Fibroblast of the aortic adventitia (primary cell): ENCODE measurements around the gene RNASE4. TPM values are rescaled to one million over a fixed set of nuclear protein-coding genes. Genes with fewer than 3 reads are reported as not detected.
"Not testable (repeated sequence)": the region's sequence is repeated elsewhere in the genome, so short reads cannot be mapped to it uniquely, and the experiment has no call there.

Source experiments
- DNase-seq: peaks from one replicate; pipeline ENCODE4 v3.0.0-alpha.2; 2010; ENCODE audit warnings: low read depth
- H3K4me3 ChIP-seq: 2 replicates; pipeline ENCODE4 v1.5.1; 2011; ENCODE audit warnings: low read depth, mild to moderate bottlenecking, control low read depth, low read length, moderate library complexity
- total RNA-seq: library from RNA; depleted of rRNA; stranded (reverse); fragments of >200 nt; gene quantifications from 2 replicates; pipeline ENCODE4 v1.2.3, GENCODE V29; 2012; ENCODE audit warnings: low replicate concordance
- TF ChIP-seq, protein P1 (sequence below): IDR thresholded peaks from 2 replicates; pipeline ENCODE4 v1.5.1; 2011; ENCODE audit warnings: mild to moderate bottlenecking, low read length, control low read depth, inconsistent platforms; ENCODE audit not compliant: insufficient read depth

Gene RNASE4
- total RNA-seq, 1 donor: 24.1 TPM

DNA sequence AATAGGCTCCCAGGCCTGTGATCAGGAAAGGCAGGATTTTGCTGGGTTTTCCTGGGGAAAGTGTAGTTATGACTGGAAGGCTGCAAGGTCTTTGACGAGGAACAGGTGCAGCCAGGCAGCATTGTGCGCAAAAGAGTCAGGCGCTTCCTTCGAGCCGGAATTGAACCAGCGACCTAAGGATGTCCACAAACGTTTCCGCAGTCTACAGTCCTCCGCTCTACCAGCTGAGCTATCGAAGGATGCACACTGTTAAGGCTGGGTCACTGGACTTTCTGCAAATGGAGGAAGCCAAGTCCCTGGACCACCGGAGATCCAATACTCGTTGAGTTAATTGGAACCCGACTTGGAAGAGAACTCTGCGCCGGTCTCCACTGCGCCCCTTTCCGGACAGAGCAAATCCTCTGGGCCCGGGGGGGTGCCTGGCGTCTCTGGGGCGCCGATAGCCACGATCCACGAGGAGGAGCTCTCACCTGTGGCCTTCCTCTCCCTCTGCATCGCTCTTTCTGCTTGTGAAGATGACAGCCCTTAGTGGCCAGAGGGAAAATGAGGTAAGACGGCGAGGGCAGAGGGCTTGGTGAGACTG lies 24.5 kb upstream of the RNASE4 start:
- TF ChIP-seq, protein P1, sequence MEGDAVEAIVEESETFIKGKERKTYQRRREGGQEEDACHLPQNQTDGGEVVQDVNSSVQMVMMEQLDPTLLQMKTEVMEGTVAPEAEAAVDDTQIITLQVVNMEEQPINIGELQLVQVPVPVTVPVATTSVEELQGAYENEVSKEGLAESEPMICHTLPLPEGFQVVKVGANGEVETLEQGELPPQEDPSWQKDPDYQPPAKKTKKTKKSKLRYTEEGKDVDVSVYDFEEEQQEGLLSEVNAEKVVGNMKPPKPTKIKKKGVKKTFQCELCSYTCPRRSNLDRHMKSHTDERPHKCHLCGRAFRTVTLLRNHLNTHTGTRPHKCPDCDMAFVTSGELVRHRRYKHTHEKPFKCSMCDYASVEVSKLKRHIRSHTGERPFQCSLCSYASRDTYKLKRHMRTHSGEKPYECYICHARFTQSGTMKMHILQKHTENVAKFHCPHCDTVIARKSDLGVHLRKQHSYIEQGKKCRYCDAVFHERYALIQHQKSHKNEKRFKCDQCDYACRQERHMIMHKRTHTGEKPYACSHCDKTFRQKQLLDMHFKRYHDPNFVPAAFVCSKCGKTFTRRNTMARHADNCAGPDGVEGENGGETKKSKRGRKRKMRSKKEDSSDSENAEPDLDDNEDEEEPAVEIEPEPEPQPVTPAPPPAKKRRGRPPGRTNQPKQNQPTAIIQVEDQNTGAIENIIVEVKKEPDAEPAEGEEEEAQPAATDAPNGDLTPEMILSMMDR: no peak
- DNase-seq: no peak
- no peak overlapping the region for H3K4me3 ChIP-seq

DNA sequence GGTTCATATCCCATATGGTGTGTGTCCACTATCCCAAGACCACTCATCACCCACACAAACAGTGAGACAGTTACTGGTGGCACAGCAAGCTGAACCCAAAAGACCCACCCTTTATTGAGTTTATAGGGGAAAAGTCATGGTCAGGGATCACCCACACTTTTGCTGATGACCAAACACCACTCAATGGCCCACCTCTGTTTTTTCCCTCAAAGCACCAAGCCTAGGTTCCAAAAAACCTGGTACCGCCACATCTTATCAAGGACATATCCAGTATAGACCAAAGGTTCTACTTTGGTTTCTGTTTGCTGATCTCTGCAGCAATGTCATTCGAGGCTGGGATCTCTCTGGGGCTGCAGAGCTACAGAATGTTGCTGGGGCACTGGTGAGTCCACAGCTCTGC lies 23.2 kb upstream of the RNASE4 start:
- DNase-seq: no peak
- no peak overlapping the region for H3K4me3 ChIP-seq
- TF ChIP-seq, protein P1: no peak

DNA sequence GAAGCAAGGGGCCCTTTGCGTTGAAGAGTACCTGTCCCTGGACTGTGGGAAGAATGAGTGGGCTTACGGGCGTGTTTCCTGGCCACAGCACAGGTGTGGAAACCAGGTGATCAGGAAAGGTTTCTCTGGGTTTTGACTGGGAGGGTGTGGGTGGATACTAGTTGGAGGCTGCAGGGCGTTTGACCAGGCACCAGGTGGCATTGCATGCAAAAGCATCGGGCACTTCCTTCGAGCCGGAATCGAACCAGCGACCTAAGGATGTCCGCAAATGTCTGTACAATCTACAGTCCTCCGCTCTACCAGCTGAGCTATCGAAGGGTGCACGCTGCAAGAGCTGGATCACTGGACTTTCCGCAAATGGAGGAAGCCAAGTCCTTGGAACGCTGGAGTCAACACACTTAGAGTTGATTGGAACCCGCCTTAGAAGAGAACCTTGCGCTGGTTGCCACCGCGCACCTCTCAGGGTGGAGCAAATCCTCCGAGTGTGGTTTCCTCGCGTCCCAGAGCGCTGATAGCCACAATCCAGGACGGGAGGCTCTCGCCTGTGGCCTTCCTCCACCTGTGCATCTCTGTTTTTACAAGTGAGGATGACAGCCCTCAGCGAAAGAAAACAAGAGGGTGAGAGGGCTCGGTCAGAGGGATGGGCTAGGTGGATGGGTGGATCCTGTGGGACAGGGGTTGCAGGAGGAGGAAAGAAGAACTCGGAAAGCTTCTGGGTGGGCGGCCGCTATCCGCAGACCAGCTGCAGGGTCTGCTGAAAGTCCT lies 21.2 kb upstream of the RNASE4 start:
- TF ChIP-seq, protein P1: peak; percentile 51
- DNase-seq: peak; percentile 72
- peak overlapping the region; percentile 42 for H3K4me3 ChIP-seq

DNA sequence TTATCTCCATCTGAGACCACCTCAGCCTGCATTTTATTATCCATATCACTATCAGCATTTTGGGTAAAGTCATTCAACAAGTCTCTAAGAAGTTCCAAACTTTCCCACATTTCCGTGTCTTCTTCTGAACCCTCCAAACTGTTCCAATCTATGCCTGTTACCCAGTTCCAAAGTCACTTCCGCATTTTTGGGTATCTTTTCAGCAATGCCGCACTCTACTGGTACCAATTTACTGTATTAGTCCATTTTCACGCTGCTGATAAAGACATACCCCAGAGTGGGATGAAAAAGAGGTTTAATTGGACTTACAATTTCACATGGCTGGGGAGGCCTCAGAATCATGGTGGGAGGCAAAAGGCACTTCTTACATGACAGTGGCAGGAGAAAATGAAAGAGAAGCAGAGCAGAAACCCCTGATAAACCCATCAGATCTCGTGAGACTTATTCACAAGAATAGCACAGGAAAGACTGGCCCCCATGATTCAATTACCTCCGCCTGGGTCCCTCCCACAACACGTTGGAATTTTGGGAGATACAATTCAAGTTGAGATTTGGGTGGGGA lies 17.9 kb upstream of the RNASE4 start:
- H3K4me3 ChIP-seq, DNase-seq: not testable (repeated sequence)

DNA sequence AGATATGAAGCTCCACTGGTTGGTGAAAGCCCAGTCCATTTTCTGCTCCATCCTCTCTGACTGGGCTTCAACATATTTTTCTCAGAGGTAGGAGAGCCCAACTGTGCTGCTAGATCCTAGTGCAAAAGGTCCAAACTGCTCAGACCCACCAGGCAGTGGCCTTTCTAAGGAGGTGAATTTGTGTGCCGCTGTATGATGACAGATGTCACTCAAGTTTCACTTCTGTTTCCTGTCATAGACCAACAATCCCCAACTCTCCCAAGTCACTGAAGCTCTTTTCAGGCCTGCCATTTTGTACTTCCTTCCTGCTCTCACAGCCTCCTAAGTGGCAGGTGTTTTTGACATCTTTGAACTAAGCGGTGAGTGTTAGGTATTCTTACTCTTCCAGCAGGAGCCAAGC lies 16.4 kb upstream of the RNASE4 start:
- no peak overlapping the region for H3K4me3 ChIP-seq

DNA sequence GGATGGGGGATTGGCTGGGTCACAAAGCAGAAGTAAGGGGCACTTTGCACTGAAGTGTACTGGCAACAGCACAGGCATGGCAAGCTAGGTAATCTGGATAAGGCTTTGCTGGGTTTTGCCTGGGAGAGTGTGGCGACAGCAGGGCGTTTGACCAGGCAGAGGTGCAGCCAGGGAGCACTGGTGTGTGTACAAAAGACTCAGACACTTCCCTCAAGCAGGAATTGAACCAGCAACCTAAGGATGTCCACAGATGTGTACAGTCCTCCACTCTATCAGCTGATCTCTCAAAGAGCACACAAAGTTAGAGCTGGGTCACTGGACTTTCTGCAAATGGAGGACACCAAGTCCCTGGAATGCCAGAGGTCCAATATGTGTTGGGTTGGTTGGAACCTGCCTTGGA lies 15.4 kb upstream of the RNASE4 start:
- TF ChIP-seq, protein P1: no peak
- H3K4me3 ChIP-seq: no peak overlapping the region
- no peak for DNase-seq

More for the DNA sequence above, 16.4 kb upstream of the RNASE4 start:
- TF ChIP-seq, protein P1: no peak
- no peak for DNase-seq

DNA sequence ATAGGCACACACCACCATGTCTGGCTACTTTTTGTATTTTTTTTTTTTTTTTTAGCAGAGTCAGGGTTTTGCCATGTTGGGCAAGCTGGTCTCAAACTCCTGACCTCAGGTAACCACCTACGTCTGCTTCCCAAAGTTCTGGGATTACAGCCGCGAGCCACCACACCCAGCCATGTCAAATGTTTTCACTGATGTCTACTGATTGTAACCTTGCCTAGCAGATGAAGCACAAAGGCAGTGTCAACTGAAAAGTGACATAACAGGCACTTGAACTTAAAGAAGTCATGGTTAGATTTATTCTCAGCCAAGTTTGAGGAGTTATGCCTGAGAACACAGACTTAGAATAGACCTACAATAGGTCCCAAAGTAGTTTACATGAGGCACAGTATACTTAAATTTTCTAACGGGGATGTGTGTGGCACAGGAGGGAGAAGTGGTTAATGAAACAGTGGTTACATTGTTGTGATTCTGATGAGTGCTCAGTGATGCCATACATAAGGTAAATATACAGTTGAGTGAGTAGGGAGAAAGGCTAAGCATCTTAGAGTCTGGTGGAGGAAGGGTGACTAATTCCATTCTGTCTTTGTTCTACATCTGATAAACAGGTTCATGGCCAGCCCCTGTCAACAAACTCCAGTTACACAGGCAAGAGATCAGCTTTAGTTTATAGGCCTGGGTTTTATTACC lies 12.6 kb upstream of the RNASE4 start:
- TF ChIP-seq, protein P1: no peak
- no peak overlapping the region for H3K4me3 ChIP-seq
- DNase-seq: no peak
